DOHH2 (cell line): ENCODE measurements around the gene GLIPR1.

ENCODE experiments used
- CTCF ChIP-seq: fragments of 200-600 bp; sonication (generic); IDR thresholded peaks from one replicate; pipeline ENCODE4 v1.5.1; 2014; ENCODE audit warnings: antibody characterized with exemption, mild to moderate bottlenecking, low read depth, low read length; ENCODE audit not compliant: poor library complexity, severe bottlenecking
- EZH2phosphoT487 ChIP-seq: fragments of 200-600 bp; sonication (generic); IDR thresholded peaks from 2 replicates; pipeline ENCODE4 v1.6.1; 2017; ENCODE audit warnings: borderline replicate concordance, mild to moderate bottlenecking, antibody characterized with exemption, low read length, moderate library complexity, mixed read lengths

GRCh38 chr12:75511116-75512048 is 30.8 kb downstream of the GLIPR1 start, which contains the start of gene KRR1:
- no peak for TF ChIP-seq CTCF
- TF ChIP-seq EZH2phosphoT487, result no peak
